ENCODE measurements around the gene CCDC187.
A peak's percentile ranks its signal among the peaks of the same experiment; 100 is the strongest.

The CCDC187 gene

GRCh38 chr9:136206602-136207275 is 97.2 kb downstream of the CCDC187 start:
- DNase-seq (ENCODE audit: low read depth in 2 of 2): no peak

GRCh38 chr9:136205707-136205992 is 98.2 kb downstream of the CCDC187 start:
- no peak for DNase-seq (ENCODE audit: low read depth in 2 of 2)

GRCh38 chr9:136204838-136205706 is 98.8 kb downstream of the CCDC187 start, which contains the start of gene LHX3:
LHX3 (minus strand) TSS chr9:136205128; CDS start chr9:136205012, 116 bp downstream.
- DNase-seq (ENCODE audit: low read depth in 2 of 2): peak in 1 of 2 donors; percentile 23

DNA sequence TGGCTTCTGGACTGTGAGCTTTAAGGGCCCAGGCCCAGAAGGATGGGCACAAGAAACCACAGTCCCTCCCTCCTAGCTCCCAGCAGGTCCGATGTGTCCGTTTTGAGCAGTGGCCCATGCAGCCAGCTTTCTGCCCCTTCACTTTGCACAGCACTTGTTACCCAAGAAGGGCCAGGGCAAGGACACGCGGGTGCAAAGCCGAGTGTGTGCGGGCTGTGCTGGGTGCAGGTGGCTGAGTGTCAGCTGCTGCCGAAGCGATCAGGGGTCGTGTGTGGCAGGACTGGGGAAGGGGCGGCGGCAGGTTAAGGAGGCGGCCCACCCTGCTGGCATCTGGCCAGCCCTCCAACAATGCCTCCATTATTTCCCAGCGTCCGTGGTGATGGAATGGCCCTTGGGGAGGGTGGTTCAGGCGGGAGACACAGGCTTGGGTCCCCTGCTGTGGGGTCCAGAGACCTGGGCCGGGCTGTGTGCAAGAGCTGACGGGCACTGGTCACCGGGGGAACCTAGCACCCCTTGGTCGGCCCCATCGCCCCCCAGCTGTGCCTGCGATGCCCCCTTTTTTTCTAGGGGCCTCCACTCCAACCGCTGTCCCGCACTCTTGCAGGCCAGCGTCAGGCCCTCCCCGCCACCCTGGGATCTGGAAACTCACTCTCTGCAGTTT is 99.6 kb downstream of the CCDC187 start:
- DNase-seq (ENCODE audit: low read depth in 2 of 2): no peak

GRCh38 chr9:136203408-136204144 is 100.3 kb downstream of the CCDC187 start:
- DNase-seq (ENCODE audit: low read depth in 2 of 2): no peak

- no peak for DNase-seq (ENCODE audit: low read depth in 2 of 2)
Measured at GRCh38 chr9:136202454-136203407, 101.2 kb downstream of the CCDC187 start.

DNA sequence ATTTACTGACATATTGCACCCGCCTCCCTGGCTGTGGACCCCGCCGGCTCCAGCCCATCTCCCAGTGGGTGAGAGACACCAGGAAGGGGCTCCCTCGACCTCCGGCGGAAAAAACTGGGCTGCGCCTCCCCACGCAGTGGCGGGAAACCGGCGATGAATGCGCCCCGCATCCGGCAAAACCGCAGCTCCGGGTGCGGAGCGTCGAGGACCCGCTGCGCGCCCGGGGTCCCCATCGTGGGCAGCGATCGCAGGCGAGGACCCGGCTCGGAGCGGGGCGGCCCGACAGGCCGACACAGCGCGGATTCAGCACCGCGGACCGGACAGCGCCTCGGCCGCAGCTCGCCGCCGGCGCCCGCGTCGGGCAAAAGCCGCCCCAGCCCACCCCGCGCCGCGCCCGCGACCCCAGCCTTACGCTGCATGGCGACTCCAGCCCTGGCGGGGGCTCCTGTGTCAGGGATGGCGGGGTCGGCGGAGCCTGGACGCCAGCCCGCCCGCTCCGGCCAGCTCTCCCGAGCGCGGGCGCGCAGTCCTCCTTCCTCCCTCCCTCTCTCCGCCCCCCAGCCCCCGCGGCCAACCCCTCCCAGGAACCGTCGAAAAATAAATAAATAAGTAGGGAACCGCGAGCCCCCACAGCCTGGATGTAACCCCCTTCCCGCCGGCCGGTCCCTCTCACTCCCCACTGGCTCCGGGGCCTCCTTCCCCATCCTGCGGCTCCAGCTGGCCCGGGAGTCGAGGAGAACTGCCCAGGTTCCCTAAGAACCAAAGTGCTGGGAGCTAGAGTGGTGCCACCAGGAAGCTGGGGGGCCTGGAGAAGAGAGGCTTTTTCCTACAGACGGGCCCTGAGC is 102.1 kb downstream of the CCDC187 start:
- DNase-seq (ENCODE audit: low read depth in 2 of 2): no peak

- no peak for DNase-seq (ENCODE audit: low read depth in 2 of 2)
Measured at GRCh38 chr9:136201174-136201573, 102.7 kb downstream of the CCDC187 start.

DNA sequence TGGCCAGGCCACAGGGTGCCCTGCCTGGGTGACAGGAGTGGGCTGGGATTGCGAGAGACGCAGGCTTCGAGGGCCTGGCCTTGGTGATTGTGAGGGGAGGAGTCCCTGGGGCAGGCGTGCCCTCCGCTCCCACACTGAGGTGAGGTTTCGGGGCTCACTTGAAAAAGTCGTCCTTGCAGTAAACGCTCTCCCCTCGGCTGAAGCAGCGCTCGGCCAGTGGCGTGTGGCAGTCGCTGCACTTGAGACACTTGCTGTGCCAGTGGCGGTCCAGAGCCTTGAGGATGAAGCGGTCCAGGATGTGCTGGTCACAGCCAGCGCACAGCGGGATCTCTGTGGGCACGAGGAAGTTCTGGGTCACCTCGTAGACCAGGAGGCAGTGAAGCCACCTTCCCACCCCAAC is 103.5 kb downstream of the CCDC187 start:
- no peak for DNase-seq (ENCODE audit: low read depth in 2 of 2)
